Calu3 (cell line): ENCODE results near the gene SAMD9L. TPM values are rescaled to one million over a fixed set of nuclear protein-coding genes. Genes with fewer than 3 reads are reported as not detected.

ENCODE experiments used
- BruUV-seq: library from RNA; stranded (reverse); fragments of 400-500 nt; replicated peaks from 2 replicates; lab custom pipeline; 2021; lab: Mats Ljungman, UMichigan
- CTCF ChIA-PET: fragments of 300-600 bp; sonication (Branson Sonifier 250); formaldehyde crosslinking; loops from one replicate; lab custom pipeline; 2022; ENCODE audit warnings: antibody characterized with exemption; lab: Charles Lee
- DNase-seq: peaks from one replicate; pipeline ENCODE4 v3.0.0; 2022
- H3K27ac Mint-ChIP-seq: one replicate; pipeline ENCODE4 v1.8.0; 2022; ENCODE audit warnings: mixed read lengths; ENCODE audit not compliant: unreplicated experiment
- H3K27me3 Mint-ChIP-seq: one replicate; pipeline ENCODE4 v1.8.0; 2022; ENCODE audit warnings: mixed read lengths; ENCODE audit not compliant: unreplicated experiment
- H3K36me3 Mint-ChIP-seq: one replicate; pipeline ENCODE4 v1.8.0; 2022; ENCODE audit warnings: mild to moderate bottlenecking, moderate library complexity, mixed read lengths; ENCODE audit not compliant: insufficient read depth, unreplicated experiment
- H3K4me1 Mint-ChIP-seq: one replicate; pipeline ENCODE4 v1.8.0; 2022; ENCODE audit warnings: mild to moderate bottlenecking, low read depth, mixed read lengths; ENCODE audit not compliant: unreplicated experiment
- H3K4me3 Mint-ChIP-seq: one replicate; pipeline ENCODE4 v1.8.0; 2022; ENCODE audit warnings: mild to moderate bottlenecking, low read depth, moderate library complexity, mixed read lengths; ENCODE audit not compliant: unreplicated experiment
- H3K9me3 Mint-ChIP-seq: one replicate; pipeline ENCODE4 v1.8.0; 2022; ENCODE audit warnings: low read depth, mixed read lengths; ENCODE audit not compliant: unreplicated experiment
- CTCF ChIP-seq: fragments of 200-600 bp; IDR thresholded peaks from one replicate; pipeline ENCODE4 v1.8.0; 2022; ENCODE audit warnings: antibody characterized with exemption; ENCODE audit not compliant: unreplicated experiment
- intact Hi-C: fragments of 100-400 bp; cut with micrococcal nuclease; formaldehyde crosslinking; loops from one replicate; pipeline ENCODE4 v1.10.0; 2022; ENCODE audit not compliant: unreplicated experiment
- total RNA-seq: library from RNA; stranded (reverse); gene quantifications from 2 replicates; pipeline ENCODE4 v1.2.3, GENCODE V29; 2022

Gene SAMD9L
- total RNA-seq, 1 experiment from 2014 or later, result 25.9 TPM

GRCh38 chr7:93185303-93186027 is 37.3 kb upstream of the SAMD9L start:
- Mint-ChIP-seq H3K4me1 (no peaks in the 10 kb centered on the region), H3K27me3 (no peaks in the 10 kb centered on the region), H3K4me3 (no peak overlapping the region), H3K27ac (no peak overlapping the region), H3K36me3 (no peaks in the 10 kb centered on the region), H3K9me3 (no peaks in the 10 kb centered on the region)
- TF ChIP-seq CTCF, result no peak
- CTCF ChIA-PET, result no interaction called here
- DNase-seq, result no peak
- intact Hi-C loops, result no loop called here
- no TSS peak for BruUV-seq

- Mint-ChIP-seq H3K27me3 (peaks cover 9% of the 10 kb centered on the region), H3K36me3 (no peaks in the 10 kb centered on the region), H3K4me3 (no peak overlapping the region), H3K27ac (no peak overlapping the region), H3K4me1 (no peaks in the 10 kb centered on the region), H3K9me3 (no peaks in the 10 kb centered on the region)
- BruUV-seq, result no TSS peak
- CTCF ChIA-PET, result no interaction called here
- intact Hi-C loops, result no loop called here
- no peak for TF ChIP-seq CTCF
- DNase-seq, result no peak
Observed at GRCh38 chr7:93179173-93179572, 31.0 kb upstream of the SAMD9L start.

- intact Hi-C loops, result loop anchor here (1.0 kb wide), 1 partner anchor 50 kb away; no protein-coding TSS in a partner anchor
- H3K27me3 Mint-ChIP-seq, result peaks cover 9% of the 10 kb centered on the region
- no TSS peak for BruUV-seq
- H3K36me3 Mint-ChIP-seq, result no peaks in the 10 kb centered on the region
- H3K4me1 Mint-ChIP-seq, result no peaks in the 10 kb centered on the region
- no peak overlapping the region for H3K4me3 Mint-ChIP-seq
- TF ChIP-seq CTCF, result no peak
- no peaks in the 10 kb centered on the region for H3K9me3 Mint-ChIP-seq
- no peak overlapping the region for H3K27ac Mint-ChIP-seq
- no peak for DNase-seq
- CTCF ChIA-PET, result interaction anchor here (1.0 kb wide), 1 partner anchor 54 kb away, joined by 4 read pairs; the partner anchor contains the start of gene VPS50
Observed at GRCh38 chr7:93178213-93178612, 30.0 kb upstream of the SAMD9L start.

- no TSS peak for BruUV-seq
- no peak for DNase-seq
- Mint-ChIP-seq H3K27me3 (peaks cover 9% of the 10 kb centered on the region), H3K9me3 (no peaks in the 10 kb centered on the region), H3K36me3 (no peaks in the 10 kb centered on the region), H3K27ac (no peak overlapping the region), H3K4me1 (no peaks in the 10 kb centered on the region), H3K4me3 (no peak overlapping the region)
- CTCF ChIA-PET, result no interaction called here
- intact Hi-C loops, result no loop called here
- no peak for TF ChIP-seq CTCF
Observed at GRCh38 chr7:93176992-93177580, 28.9 kb upstream of the SAMD9L start.
